Erythroblast (primary cell): ENCODE results near the gene SLC17A1.

Experiments used
- GATA1 ChIP-seq: IDR thresholded peaks from 2 replicates; pipeline ENCODE4 v1.6.1; 2011; ENCODE audit warnings: low read depth, mild to moderate bottlenecking, control low read depth, low read length, moderate library complexity
- POLR2A ChIP-seq: IDR thresholded peaks from 2 replicates; pipeline ENCODE4 v1.6.1; 2011; ENCODE audit warnings: mild to moderate bottlenecking, low read length

- TF ChIP-seq POLR2A (no peak), GATA1 (no peak)
Measured at GRCh38 chr6:25793970-25794369, 37.9 kb downstream of the SLC17A1 start.
